CD4-positive, alpha-beta memory T cell (primary cell): Measurements from ENCODE around the gene MICU1. TPM values are rescaled to one million over a fixed set of nuclear protein-coding genes. Genes with fewer than 3 reads are reported as not detected.
"Not testable (repeated sequence)": the region's sequence is repeated elsewhere in the genome, so short reads cannot be mapped to it uniquely, and the experiment has no call there.

Source experiments
- CTCF ChIA-PET: fragments of 350-600 bp; sonication (Branson Sonifier 250); formaldehyde crosslinking; loops from one replicate; lab custom pipeline; 2021; ENCODE audit warnings: inconsistent platforms; ENCODE audit not compliant: partially characterized antibody; lab: Charles Lee
- POLR2A ChIA-PET: fragments of 350-600 bp; sonication (Branson Sonifier 250); formaldehyde crosslinking; loops from one replicate; lab custom pipeline; 2021; ENCODE audit not compliant: partially characterized antibody; lab: Charles Lee
- DNase-seq, 5 donors: peaks; one replicate each; pipeline versions ENCODE4 v3.0.0 to v3.0.0-alpha.2; 2020 to 2022; ENCODE audit warnings: mixed read lengths in 1 of 5
- H3K27ac ChIP-seq: one replicate; pipeline ENCODE4 v1.7.0; 2013; ENCODE audit warnings: low read depth, low read length
- H3K27me3 ChIP-seq: 2 replicates; pipeline ENCODE4 v1.7.0; 2013; ENCODE audit warnings: mild to moderate bottlenecking, low read length, moderate library complexity; ENCODE audit not compliant: insufficient read depth
- H3K36me3 ChIP-seq: 2 replicates; pipeline ENCODE4 v1.7.0; 2013; ENCODE audit warnings: mild to moderate bottlenecking, low read length, moderate library complexity; ENCODE audit not compliant: insufficient read depth
- H3K4me1 ChIP-seq: 2 replicates; pipeline ENCODE4 v1.7.0; 2013; ENCODE audit warnings: mild to moderate bottlenecking, low read length, moderate library complexity; ENCODE audit not compliant: insufficient read depth
- H3K4me3 ChIP-seq, 2 donors: one replicate each; pipeline ENCODE4 v1.7.0; 2013; ENCODE audit warnings: low read length in 2 of 2, mild to moderate bottlenecking in 1 of 2
- H3K9me3 ChIP-seq, 2 donors: one replicate each; pipeline ENCODE4 v1.7.0; 2013; ENCODE audit warnings: low read length in 2 of 2, control low read depth in 1 of 2; ENCODE audit not compliant: control insufficient read depth in 1 of 2
- H3K27ac Mint-ChIP-seq, 7 donors: one replicate each; pipeline ENCODE4 v1.8.0; 2020 to 2021; ENCODE audit warnings: mixed read lengths in 7 of 7, mild to moderate bottlenecking in 6 of 7, inconsistent platforms in 3 of 7, moderate library complexity in 3 of 7
- H3K27me3 Mint-ChIP-seq, 2 donors: one replicate each; pipeline ENCODE4 v1.8.0; 2020 to 2021; ENCODE audit warnings: mixed read lengths in 2 of 2
- H3K36me3 Mint-ChIP-seq, 2 donors: one replicate each; pipeline ENCODE4 v1.8.0; 2020 to 2021; ENCODE audit warnings: mixed read lengths in 2 of 2, inconsistent platforms in 1 of 2, mild to moderate bottlenecking in 1 of 2
- H3K4me1 Mint-ChIP-seq, 4 donors: one replicate each; pipeline ENCODE4 v1.8.0; 2020 to 2021; ENCODE audit warnings: mixed read lengths in 4 of 4, mild to moderate bottlenecking in 1 of 4
- H3K4me3 Mint-ChIP-seq, 8 donors: one replicate each; pipeline ENCODE4 v1.8.0; 2020 to 2021; ENCODE audit warnings: mixed read lengths in 8 of 8, mild to moderate bottlenecking in 7 of 8, moderate library complexity in 6 of 8, inconsistent platforms in 3 of 8
- H3K9me3 Mint-ChIP-seq, 8 donors: one replicate each; pipeline ENCODE4 v1.8.0; 2020 to 2021; ENCODE audit warnings: mixed read lengths in 8 of 8, mild to moderate bottlenecking in 5 of 8, inconsistent platforms in 3 of 8, moderate library complexity in 1 of 8
- intact Hi-C: fragments of 100-400 bp; cut with micrococcal nuclease; formaldehyde crosslinking; loops from one replicate; pipeline ENCODE4 v1.15.1; 2023
- polyA plus RNA-seq, 2 donors: library from polyadenylated mRNA; unstranded; fragments of 300-500 nt; fragmentation: Illumina TruSeq; gene quantifications; one replicate each; pipeline ENCODE4 v1.2.3, GENCODE V29; 2021
- total RNA-seq, 2 experiments: library from RNA; stranded (reverse); gene quantifications; one replicate each; pipeline ENCODE4 v1.2.3, GENCODE V29; 2021

The MICU1 gene
- total and polyA plus RNA-seq, 4 experiments from 2014 or later: 24.9 to 30.4 (median 27.1) TPM

- ChIA-PET CTCF (interaction anchor here (2.0 kb wide), 1 partner anchor 24 kb away, joined by 5 read pairs; no protein-coding TSS in a partner anchor), POLR2A (no interaction called here)
- Histone ChIP-seq H3K27me3 (no peaks in the 10 kb centered on the region), H3K4me1 (no peaks in the 10 kb centered on the region), H3K36me3 (no peaks in the 10 kb centered on the region), H3K9me3 (no peaks in the 10 kb centered on the region), H3K4me3 (no peak overlapping the region), H3K27ac (no peak overlapping the region)
- H3K9me3 Mint-ChIP-seq: no peaks in the 10 kb centered on the region
- no peak for DNase-seq
- H3K27me3 Mint-ChIP-seq: no peaks in the 10 kb centered on the region
- H3K4me1 Mint-ChIP-seq: no peaks in the 10 kb centered on the region
- intact Hi-C loops: no loop called here
- no peak overlapping the region for H3K4me3 Mint-ChIP-seq
- H3K27ac Mint-ChIP-seq: no peak overlapping the region
- peaks cover 1 to 15% of the 10 kb centered on the region in 2 donors for H3K36me3 Mint-ChIP-seq
These were observed 237.8 kb downstream of the MICU1 start for GRCh38 chr10:72388062-72388461.

GRCh38 chr10:72386916-72387586 is 238.8 kb downstream of the MICU1 start:
- no peaks in the 10 kb centered on the region for H3K4me1 Mint-ChIP-seq
- no peak for DNase-seq
- no peaks in the 10 kb centered on the region for H3K4me1 ChIP-seq
- no peaks in the 10 kb centered on the region for H3K36me3 ChIP-seq
- H3K27me3 Mint-ChIP-seq: no peaks in the 10 kb centered on the region
- peak overlapping the region in 1 of 7 donors; percentile 37 for H3K27ac Mint-ChIP-seq
- H3K4me3 ChIP-seq: no peak overlapping the region
- H3K27ac ChIP-seq: no peak overlapping the region
- no peak overlapping the region for H3K4me3 Mint-ChIP-seq
- no peaks in the 10 kb centered on the region for H3K9me3 Mint-ChIP-seq
- POLR2A ChIA-PET: no interaction called here
- no peaks in the 10 kb centered on the region for H3K27me3 ChIP-seq
- intact Hi-C loops: no loop called here
- H3K36me3 Mint-ChIP-seq: peaks cover 0 to 8% of the 10 kb centered on the region in 2 donors
- CTCF ChIA-PET: no interaction called here
- no peaks in the 10 kb centered on the region for H3K9me3 ChIP-seq

- ChIA-PET CTCF (no interaction called here), POLR2A (no interaction called here)
- no peaks in the 10 kb centered on the region for H3K27me3 ChIP-seq
- intact Hi-C loops: no loop called here
- no peaks in the 10 kb centered on the region for H3K36me3 ChIP-seq
- no peaks in the 10 kb centered on the region for H3K9me3 Mint-ChIP-seq
- no peaks in the 10 kb centered on the region for H3K4me1 Mint-ChIP-seq
- H3K4me3 ChIP-seq: no peak overlapping the region
- H3K9me3 ChIP-seq: no peaks in the 10 kb centered on the region
- no peak overlapping the region for H3K27ac ChIP-seq
- H3K27ac Mint-ChIP-seq: no peak overlapping the region
- H3K36me3 Mint-ChIP-seq: peaks cover 0 to 8% of the 10 kb centered on the region in 2 donors
- no peaks in the 10 kb centered on the region for H3K27me3 Mint-ChIP-seq
- H3K4me1 ChIP-seq: no peaks in the 10 kb centered on the region
- DNase-seq: no peak
- H3K4me3 Mint-ChIP-seq: no peak overlapping the region
These were observed 240.2 kb downstream of the MICU1 start for GRCh38 chr10:72385724-72386123.

GRCh38 chr10:72384982-72385381 is 240.9 kb downstream of the MICU1 start:
- H3K27ac Mint-ChIP-seq: peak overlapping the region in 2 of 7 donors; percentile 59 to 77
- not testable (repeated sequence) for H3K27me3 ChIP-seq, H3K36me3 Mint-ChIP-seq

GRCh38 chr10:72379776-72380175 is 246.1 kb downstream of the MICU1 start:
- H3K4me3 ChIP-seq: no peak overlapping the region
- DNase-seq: no peak
- Mint-ChIP-seq H3K4me1 (peaks cover 0 to 1% (median 0%) of the 10 kb centered on the region in 4 donors), H3K27me3 (no peaks in the 10 kb centered on the region), H3K4me3 (no peak overlapping the region), H3K27ac (peak overlapping the region in 1 of 7 donors; percentile 50), H3K9me3 (no peaks in the 10 kb centered on the region), H3K36me3 (peaks cover 0 to 9% of the 10 kb centered on the region in 2 donors)
- intact Hi-C loops: no loop called here
- H3K4me1 ChIP-seq: no peaks in the 10 kb centered on the region
- H3K27ac ChIP-seq: no peak overlapping the region
- CTCF ChIA-PET: interaction anchor here (1.1 kb wide), 1 partner anchor 15 kb away, joined by 3 read pairs; no protein-coding TSS in a partner anchor
- no peaks in the 10 kb centered on the region for H3K9me3 ChIP-seq
- no peaks in the 10 kb centered on the region for H3K36me3 ChIP-seq
- no peaks in the 10 kb centered on the region for H3K27me3 ChIP-seq
- POLR2A ChIA-PET: no interaction called here

More at GRCh38 chr10:72384982-72385381, 240.9 kb downstream of the MICU1 start:
- H3K36me3 ChIP-seq, H3K27ac ChIP-seq, H3K4me3 ChIP-seq, H3K27me3 Mint-ChIP-seq, intact Hi-C loops, H3K4me3 Mint-ChIP-seq, H3K4me1 ChIP-seq, H3K4me1 Mint-ChIP-seq, CTCF ChIA-PET, DNase-seq, POLR2A ChIA-PET, H3K9me3 Mint-ChIP-seq, H3K9me3 ChIP-seq: not testable (repeated sequence)

- ChIA-PET POLR2A (no interaction called here), CTCF (interaction anchor here (1.1 kb wide), 1 partner anchor 14 kb away, joined by 3 read pairs; no protein-coding TSS in a partner anchor)
- H3K4me3 Mint-ChIP-seq: no peak overlapping the region
- H3K27ac Mint-ChIP-seq: no peak overlapping the region
- no peaks in the 10 kb centered on the region for H3K27me3 Mint-ChIP-seq
- intact Hi-C loops: no loop called here
- H3K36me3 Mint-ChIP-seq: peaks cover 0 to 12% of the 10 kb centered on the region in 2 donors
- Histone ChIP-seq H3K4me1 (no peaks in the 10 kb centered on the region), H3K9me3 (no peaks in the 10 kb centered on the region), H3K36me3 (no peaks in the 10 kb centered on the region), H3K27ac (no peak overlapping the region), H3K27me3 (no peaks in the 10 kb centered on the region), H3K4me3 (no peak overlapping the region)
- no peaks in the 10 kb centered on the region for H3K9me3 Mint-ChIP-seq
- peaks cover 0 to 1% (median 0%) of the 10 kb centered on the region in 4 donors for H3K4me1 Mint-ChIP-seq
- DNase-seq: no peak
These were observed 246.8 kb downstream of the MICU1 start for GRCh38 chr10:72379062-72379461.

- no peak overlapping the region for H3K4me3 ChIP-seq
- peaks cover 16% of the 10 kb centered on the region for H3K4me1 ChIP-seq
- POLR2A ChIA-PET: no interaction called here
- H3K4me1 Mint-ChIP-seq: peaks cover under 1 to 4% (median 3%) of the 10 kb centered on the region in 4 donors
- no peak overlapping the region for H3K4me3 Mint-ChIP-seq
- no peaks in the 10 kb centered on the region for H3K27me3 ChIP-seq
- intact Hi-C loops: no loop called here
- H3K36me3 ChIP-seq: no peaks in the 10 kb centered on the region
- no peaks in the 10 kb centered on the region for H3K9me3 ChIP-seq
- no peaks in the 10 kb centered on the region for H3K27me3 Mint-ChIP-seq
- peak overlapping the region in 2 of 7 donors; percentile 0 to 29 for H3K27ac Mint-ChIP-seq
- no peak overlapping the region for H3K27ac ChIP-seq
- CTCF ChIA-PET: interaction anchor here (1.1 to 3.6 kb wide), 2 partner anchors 11 to 459 kb away, joined by 3 to 22 read pairs; no protein-coding TSS in a partner anchor
- no peaks in the 10 kb centered on the region for H3K9me3 Mint-ChIP-seq
- peaks cover 0 to 14% of the 10 kb centered on the region in 2 donors for H3K36me3 Mint-ChIP-seq
- no peak for DNase-seq
These were observed 250.3 kb downstream of the MICU1 start for GRCh38 chr10:72375585-72375984.
